OCI-LY7 (cell line): Measurements from ENCODE around the gene GPHA2. TPM values are rescaled to one million over a fixed set of nuclear protein-coding genes. Genes with fewer than 3 reads are reported as not detected.

Source experiments
- BruUV-seq: library from RNA; stranded (reverse); fragments of 400-500 nt; replicated peaks from 2 replicates; lab custom pipeline; 2021; lab: Mats Ljungman, UMichigan
- CTCF ChIA-PET: fragments of 300-600 bp; sonication (Branson Sonifier 250); formaldehyde crosslinking; loops from one replicate; lab custom pipeline; 2022; ENCODE audit warnings: antibody characterized with exemption; ENCODE audit not compliant: unreplicated experiment; lab: Charles Lee
- POLR2A ChIA-PET: fragments of 300-600 bp; sonication (Branson Sonifier 250); formaldehyde crosslinking; loops from one replicate; lab custom pipeline; 2022; ENCODE audit warnings: antibody characterized with exemption; lab: Charles Lee
- DNase-seq: peaks from one replicate; pipeline ENCODE4 v3.0.0-alpha.2; 2015; ENCODE audit warnings: low spot score
- H2AFZ ChIP-seq: fragments of 200-600 bp; sonication (generic), shearing (Covaris generic); 2 replicates; pipeline ENCODE4 v1.6.1; 2014; ENCODE audit warnings: mild to moderate bottlenecking, antibody characterized with exemption, low read length, moderate library complexity
- H3K27ac ChIP-seq: fragments of 200-600 bp; sonication (generic); 2 replicates; pipeline ENCODE4 v1.5.1; 2014; ENCODE audit warnings: mixed run types, low read depth, mild to moderate bottlenecking, moderate library complexity, low read length, inconsistent platforms; ENCODE audit not compliant: poor library complexity, severe bottlenecking
- H3K36me3 ChIP-seq: fragments of 200-600 bp; sonication (generic); 2 replicates; pipeline ENCODE4 v1.6.1; 2014; ENCODE audit warnings: mild to moderate bottlenecking, antibody characterized with exemption, low read length, moderate library complexity, mixed read lengths; ENCODE audit not compliant: insufficient read depth
- H3K4me1 ChIP-seq: fragments of 200-600 bp; sonication (generic); 2 replicates; pipeline ENCODE4 v1.5.1; 2014; ENCODE audit warnings: mild to moderate bottlenecking, low read length; ENCODE audit not compliant: insufficient read depth, poor library complexity, severe bottlenecking
- H3K4me2 ChIP-seq: fragments of 200-600 bp; sonication (generic); 2 replicates; pipeline ENCODE4 v1.6.1; 2014; ENCODE audit warnings: mild to moderate bottlenecking, low read length
- H3K4me3 ChIP-seq: fragments of 200-600 bp; sonication (generic); 2 replicates; pipeline ENCODE4 v1.5.1; 2014; ENCODE audit warnings: mild to moderate bottlenecking, low read depth, low read length; ENCODE audit not compliant: poor library complexity, severe bottlenecking
- H3K79me2 ChIP-seq: fragments of 200-600 bp; sonication (generic); 2 replicates; pipeline ENCODE4 v1.6.1; 2016; ENCODE audit warnings: low read depth, mild to moderate bottlenecking, low read length, moderate library complexity, mixed read lengths; ENCODE audit not compliant: insufficient read depth
- H3K9me2 ChIP-seq: fragments of 200-600 bp; sonication (generic); 2 replicates; pipeline ENCODE4 v1.6.1; 2016; ENCODE audit warnings: mild to moderate bottlenecking, low read length, mixed read lengths; ENCODE audit not compliant: insufficient read depth
- H3K9me3 ChIP-seq: fragments of 200-600 bp; sonication (generic); 2 replicates; pipeline ENCODE4 v1.6.1; 2014; ENCODE audit warnings: mild to moderate bottlenecking, mixed run types, low read length, mixed read lengths
- H4K20me1 ChIP-seq: fragments of 200-600 bp; sonication (generic); 2 replicates; pipeline ENCODE4 v1.6.1; 2014; ENCODE audit warnings: mild to moderate bottlenecking, antibody characterized with exemption, low read length, moderate library complexity, mixed read lengths; ENCODE audit not compliant: insufficient read depth
- EZH2phosphoT487 ChIP-seq: fragments of 200-600 bp; sonication (generic); IDR thresholded peaks from 2 replicates; pipeline ENCODE4 v1.6.1; 2018; ENCODE audit warnings: low read depth, borderline replicate concordance, mild to moderate bottlenecking, mixed run types, antibody characterized with exemption, low read length, moderate library complexity, mixed read lengths
- intact Hi-C: fragments of 100-400 bp; cut with micrococcal nuclease; formaldehyde crosslinking; loops from one replicate; pipeline ENCODE4 v1.10.0; 2022; ENCODE audit not compliant: unreplicated experiment
- total RNA-seq, 2 experiments: library from RNA; depleted of rRNA in 1 of 2; stranded (reverse); fragments of >200 nt in 1 of 2; shearing (Covaris generic) in 1 of 2; gene quantifications; 2 replicates each; pipeline ENCODE4 v1.2.3, GENCODE V29; 2014 to 2022
- TF ChIP-seq, protein P1 (sequence below): fragments of 200-600 bp; sonication (generic); conservative IDR thresholded peaks from 2 replicates; pipeline ENCODE4 v1.5.1; 2014; ENCODE audit warnings: mild to moderate bottlenecking, antibody characterized with exemption, low read length, moderate library complexity, mixed read lengths

GPHA2 gene
- total RNA-seq, 2 experiments from 2014 or later: not detected

DNA sequence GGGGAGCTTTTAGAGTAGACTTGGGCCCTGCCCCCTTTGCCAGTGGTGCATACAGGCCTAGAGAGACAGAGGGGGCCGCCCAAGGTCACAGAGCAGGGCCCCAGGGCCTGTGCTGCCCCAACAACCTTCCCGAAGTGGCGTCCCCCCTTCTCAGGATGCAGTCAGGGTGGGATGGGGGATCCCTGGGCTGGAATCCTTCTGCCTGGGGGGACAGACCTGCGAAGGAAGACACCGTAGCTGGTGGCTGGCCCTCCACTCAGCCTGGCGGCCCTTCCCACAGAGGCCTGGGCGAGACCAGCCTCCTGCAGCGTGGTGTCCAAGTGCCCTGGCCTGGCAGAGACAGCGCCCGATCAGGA lies 42.9 kb downstream of the GPHA2 start:
- CTCF ChIA-PET: interaction anchor here (1.3 to 2.9 kb wide), 2 partner anchors 9 to 45 kb away, joined by 4 to 9 read pairs; no protein-coding TSS in a partner anchor
- no peak overlapping the region for H3K4me2 ChIP-seq
- H3K36me3 ChIP-seq: peaks cover 3% of the 10 kb centered on the region; the same call in 1 of the 2 replicates
- BruUV-seq: no TSS peak
- H3K27ac ChIP-seq: no peak overlapping the region
- TF ChIP-seq EZH2phosphoT487: no peak
- TF ChIP-seq, protein P1, sequence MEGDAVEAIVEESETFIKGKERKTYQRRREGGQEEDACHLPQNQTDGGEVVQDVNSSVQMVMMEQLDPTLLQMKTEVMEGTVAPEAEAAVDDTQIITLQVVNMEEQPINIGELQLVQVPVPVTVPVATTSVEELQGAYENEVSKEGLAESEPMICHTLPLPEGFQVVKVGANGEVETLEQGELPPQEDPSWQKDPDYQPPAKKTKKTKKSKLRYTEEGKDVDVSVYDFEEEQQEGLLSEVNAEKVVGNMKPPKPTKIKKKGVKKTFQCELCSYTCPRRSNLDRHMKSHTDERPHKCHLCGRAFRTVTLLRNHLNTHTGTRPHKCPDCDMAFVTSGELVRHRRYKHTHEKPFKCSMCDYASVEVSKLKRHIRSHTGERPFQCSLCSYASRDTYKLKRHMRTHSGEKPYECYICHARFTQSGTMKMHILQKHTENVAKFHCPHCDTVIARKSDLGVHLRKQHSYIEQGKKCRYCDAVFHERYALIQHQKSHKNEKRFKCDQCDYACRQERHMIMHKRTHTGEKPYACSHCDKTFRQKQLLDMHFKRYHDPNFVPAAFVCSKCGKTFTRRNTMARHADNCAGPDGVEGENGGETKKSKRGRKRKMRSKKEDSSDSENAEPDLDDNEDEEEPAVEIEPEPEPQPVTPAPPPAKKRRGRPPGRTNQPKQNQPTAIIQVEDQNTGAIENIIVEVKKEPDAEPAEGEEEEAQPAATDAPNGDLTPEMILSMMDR: no peak
- no peak overlapping the region for H2AFZ ChIP-seq
- H3K9me2 ChIP-seq: no peaks in the 10 kb centered on the region
- POLR2A ChIA-PET: interaction anchor here (2.0 kb wide), 1 partner anchor 44 kb away, joined by 4 read pairs; no protein-coding TSS in a partner anchor
- no peaks in the 10 kb centered on the region for H4K20me1 ChIP-seq
- intact Hi-C loops: loop anchor here (5.0 kb wide), 1 partner anchor 106 kb away; no protein-coding TSS in a partner anchor
- no peak overlapping the region for H3K4me3 ChIP-seq
- H3K79me2 ChIP-seq: no peaks in the 10 kb centered on the region
- DNase-seq: no peak
- H3K4me1 ChIP-seq: peaks cover 18% of the 10 kb centered on the region
- no peaks in the 10 kb centered on the region for H3K9me3 ChIP-seq

DNA sequence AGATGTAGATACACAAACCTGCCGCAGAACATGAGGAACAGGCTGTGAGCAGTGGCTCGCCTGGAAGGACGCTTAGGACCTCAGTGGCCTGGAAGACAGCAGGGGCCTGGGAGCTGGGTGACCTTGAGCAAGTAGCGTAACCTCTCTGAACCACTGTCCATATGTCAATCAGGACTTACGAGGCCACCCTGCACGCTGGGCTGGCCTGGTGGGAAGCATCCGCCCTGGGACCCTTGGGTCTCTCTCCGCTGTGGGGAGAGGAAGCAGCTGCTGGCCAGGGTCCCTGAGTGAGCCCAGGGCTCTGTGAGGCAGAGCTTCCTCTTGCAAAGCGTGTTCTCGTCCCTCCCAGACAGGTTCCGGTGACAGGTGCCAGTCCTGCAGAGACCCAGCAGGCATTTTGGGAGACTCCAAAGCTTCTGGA lies 43.3 kb downstream of the GPHA2 start:
- Histone ChIP-seq H3K36me3 (no peaks in the 10 kb centered on the region; the same call in 1 of the 2 replicates), H3K9me3 (no peaks in the 10 kb centered on the region), H2AFZ (no peak overlapping the region), H3K4me1 (peaks cover 22% of the 10 kb centered on the region), H4K20me1 (no peaks in the 10 kb centered on the region), H3K9me2 (no peaks in the 10 kb centered on the region), H3K4me2 (no peak overlapping the region), H3K4me3 (no peak overlapping the region), H3K27ac (no peak overlapping the region), H3K79me2 (no peaks in the 10 kb centered on the region)
- no peak for DNase-seq
- POLR2A ChIA-PET: interaction anchor here (2.0 kb wide), 1 partner anchor 44 kb away, joined by 4 read pairs; no protein-coding TSS in a partner anchor
- CTCF ChIA-PET: interaction anchor here (1.3 to 2.9 kb wide), 2 partner anchors 9 to 44 kb away, joined by 4 to 9 read pairs; no protein-coding TSS in a partner anchor
- TF ChIP-seq EZH2phosphoT487: no peak
- TF ChIP-seq, protein P1: no peak
- intact Hi-C loops: loop anchor here (5.0 kb wide), 1 partner anchor 105 kb away; no protein-coding TSS in a partner anchor
- no TSS peak for BruUV-seq

DNA sequence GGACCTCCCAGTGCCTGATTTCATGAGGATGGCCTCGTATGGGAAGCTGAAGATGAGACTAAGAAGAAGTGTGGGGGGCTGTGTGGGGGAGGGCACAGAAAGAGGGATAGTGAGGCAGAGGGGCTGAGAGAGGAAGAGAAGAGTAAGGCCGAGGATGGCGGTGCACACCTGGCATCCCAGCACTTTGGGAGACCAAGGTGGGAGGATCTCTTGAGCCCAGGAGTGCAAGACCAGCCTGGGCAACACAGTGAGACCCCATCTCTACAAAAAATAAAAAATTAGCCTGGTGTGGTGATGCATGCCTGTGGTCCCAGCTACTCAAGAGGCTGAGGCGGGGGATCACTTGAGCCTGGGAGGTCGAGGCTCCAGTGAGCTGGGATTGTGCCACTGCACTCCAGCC lies 43.8 kb downstream of the GPHA2 start:
- H3K79me2 ChIP-seq: no peaks in the 10 kb centered on the region

More for the DNA sequence above, 43.8 kb downstream of the GPHA2 start:
- no peak overlapping the region for H3K27ac ChIP-seq
- no peaks in the 10 kb centered on the region for H3K9me3 ChIP-seq
- no peak for DNase-seq
- intact Hi-C loops: loop anchor here (5.0 kb wide), 1 partner anchor 105 kb away; no protein-coding TSS in a partner anchor
- peaks cover 27% of the 10 kb centered on the region for H3K4me1 ChIP-seq
- POLR2A ChIA-PET: interaction anchor here (2.0 kb wide), 1 partner anchor 43 kb away, joined by 4 read pairs; no protein-coding TSS in a partner anchor
- H3K36me3 ChIP-seq: no peaks in the 10 kb centered on the region; the same call in 1 of the 2 replicates
- no peak for TF ChIP-seq EZH2phosphoT487
- TF ChIP-seq, protein P1: no peak
- H3K4me3 ChIP-seq: no peak overlapping the region
- no peaks in the 10 kb centered on the region for H3K9me2 ChIP-seq
- H4K20me1 ChIP-seq: no peaks in the 10 kb centered on the region
- BruUV-seq: no TSS peak
- H2AFZ ChIP-seq: no peak overlapping the region
- CTCF ChIA-PET: interaction anchor here (1.3 to 2.9 kb wide), 2 partner anchors 8 to 44 kb away, joined by 4 to 9 read pairs; no protein-coding TSS in a partner anchor
- H3K4me2 ChIP-seq: no peak overlapping the region
